ENCODE data around the gene FBXL7.

- TF ChIP-seq, protein P1, sequence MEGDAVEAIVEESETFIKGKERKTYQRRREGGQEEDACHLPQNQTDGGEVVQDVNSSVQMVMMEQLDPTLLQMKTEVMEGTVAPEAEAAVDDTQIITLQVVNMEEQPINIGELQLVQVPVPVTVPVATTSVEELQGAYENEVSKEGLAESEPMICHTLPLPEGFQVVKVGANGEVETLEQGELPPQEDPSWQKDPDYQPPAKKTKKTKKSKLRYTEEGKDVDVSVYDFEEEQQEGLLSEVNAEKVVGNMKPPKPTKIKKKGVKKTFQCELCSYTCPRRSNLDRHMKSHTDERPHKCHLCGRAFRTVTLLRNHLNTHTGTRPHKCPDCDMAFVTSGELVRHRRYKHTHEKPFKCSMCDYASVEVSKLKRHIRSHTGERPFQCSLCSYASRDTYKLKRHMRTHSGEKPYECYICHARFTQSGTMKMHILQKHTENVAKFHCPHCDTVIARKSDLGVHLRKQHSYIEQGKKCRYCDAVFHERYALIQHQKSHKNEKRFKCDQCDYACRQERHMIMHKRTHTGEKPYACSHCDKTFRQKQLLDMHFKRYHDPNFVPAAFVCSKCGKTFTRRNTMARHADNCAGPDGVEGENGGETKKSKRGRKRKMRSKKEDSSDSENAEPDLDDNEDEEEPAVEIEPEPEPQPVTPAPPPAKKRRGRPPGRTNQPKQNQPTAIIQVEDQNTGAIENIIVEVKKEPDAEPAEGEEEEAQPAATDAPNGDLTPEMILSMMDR (IDR thresholded peaks at IDR 0.05; ENCODE audit: low read depth, low read length, poor library complexity, severe bottlenecking) = no peak
- TF ChIP-seq EZH2phosphoT487 (IDR thresholded peaks at IDR 0.05; ENCODE audit: borderline replicate concordance, low read length) = no peak
Measured at GRCh38 chr5:15525703-15526275, 25.8 kb downstream of the FBXL7 start.
